Gastroesophageal sphincter (tissue), 3 donors: Measurements from ENCODE around the gene COIL.

Experiments
- POLR2A ChIP-seq, 2 donors: fragments of 450-650 bp; IDR thresholded peaks; one replicate each; pipeline ENCODE4 v1.6.1; 2017; ENCODE audit warnings: antibody characterized with exemption in 2 of 2, mild to moderate bottlenecking in 2 of 2, moderate library complexity in 1 of 2
- POLR2AphosphoS5 ChIP-seq: sonication (generic); formaldehyde crosslinking; IDR thresholded peaks from one replicate; pipeline ENCODE4 v1.6.1; 2017; ENCODE audit warnings: antibody characterized with exemption
- TF ChIP-seq, protein P1 (sequence below), 4 experiments: fragments of 200-600 bp in 2 of 4; fragments of 450-650 bp in 2 of 4; sonication (generic) in 1 of 4; IDR thresholded peaks; one replicate each; pipeline ENCODE4 v1.5.1; 2017 to 2019; ENCODE audit warnings: antibody characterized with exemption in 4 of 4, mild to moderate bottlenecking in 2 of 4, moderate library complexity in 2 of 4

DNA sequence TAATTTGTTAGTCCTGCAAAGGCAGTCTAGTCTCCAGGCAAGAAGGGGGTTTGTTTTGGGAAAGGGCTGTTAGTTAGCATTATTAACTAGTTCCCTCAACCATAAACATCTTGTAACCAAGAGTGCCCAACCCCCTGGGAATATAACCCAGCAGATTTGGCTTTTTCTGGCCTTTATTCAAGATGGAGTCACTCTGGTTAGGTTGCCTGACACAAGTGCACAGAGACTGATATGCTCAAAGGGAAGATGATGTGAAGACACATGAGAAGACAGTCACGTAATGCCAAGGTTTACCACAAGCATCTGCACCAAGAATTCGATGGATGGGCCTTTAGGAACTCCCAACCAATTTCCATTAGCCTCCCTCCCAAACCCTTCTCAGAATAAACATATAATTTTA, 13.2 kb upstream of the COIL start:
- TF ChIP-seq POLR2A (IDR thresholded peaks at IDR 0.05) (no peak), POLR2AphosphoS5 (no peak)
- TF ChIP-seq, protein P1, sequence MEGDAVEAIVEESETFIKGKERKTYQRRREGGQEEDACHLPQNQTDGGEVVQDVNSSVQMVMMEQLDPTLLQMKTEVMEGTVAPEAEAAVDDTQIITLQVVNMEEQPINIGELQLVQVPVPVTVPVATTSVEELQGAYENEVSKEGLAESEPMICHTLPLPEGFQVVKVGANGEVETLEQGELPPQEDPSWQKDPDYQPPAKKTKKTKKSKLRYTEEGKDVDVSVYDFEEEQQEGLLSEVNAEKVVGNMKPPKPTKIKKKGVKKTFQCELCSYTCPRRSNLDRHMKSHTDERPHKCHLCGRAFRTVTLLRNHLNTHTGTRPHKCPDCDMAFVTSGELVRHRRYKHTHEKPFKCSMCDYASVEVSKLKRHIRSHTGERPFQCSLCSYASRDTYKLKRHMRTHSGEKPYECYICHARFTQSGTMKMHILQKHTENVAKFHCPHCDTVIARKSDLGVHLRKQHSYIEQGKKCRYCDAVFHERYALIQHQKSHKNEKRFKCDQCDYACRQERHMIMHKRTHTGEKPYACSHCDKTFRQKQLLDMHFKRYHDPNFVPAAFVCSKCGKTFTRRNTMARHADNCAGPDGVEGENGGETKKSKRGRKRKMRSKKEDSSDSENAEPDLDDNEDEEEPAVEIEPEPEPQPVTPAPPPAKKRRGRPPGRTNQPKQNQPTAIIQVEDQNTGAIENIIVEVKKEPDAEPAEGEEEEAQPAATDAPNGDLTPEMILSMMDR (IDR thresholded peaks at IDR 0.05), result no peak
